ENCODE measurements around the gene GRB14.
"Not testable (repeated sequence)": the region's sequence is repeated elsewhere in the genome, so short reads cannot be mapped to it uniquely, and the experiment has no call there.

The GRB14 gene

GRCh38 chr2:164560181-164560792 lies 61.0 kb downstream of the GRB14 start:
- H3K4me1 ChIP-seq (ENCODE audit: control insufficient read depth, insufficient read depth, low read length, poor library complexity, severe bottlenecking), result no peaks in the 10 kb centered on the region
- no peaks in the 10 kb centered on the region for H3K36me3 ChIP-seq (ENCODE audit: control insufficient read depth, insufficient read depth, low read length)
- no peaks in the 10 kb centered on the region for H3K9me3 ChIP-seq (ENCODE audit: control insufficient read depth, low read length)
- no peak overlapping the region for H3K27ac ChIP-seq (ENCODE audit: low read depth, low read length, severe bottlenecking)
- no peak overlapping the region for H3K4me3 ChIP-seq (ENCODE audit: extremely low read depth, insufficient read depth, low read length, poor library complexity, severe bottlenecking)
- WGBS, 2 experiments (ENCODE audit: insufficient coverage in 2 of 2), result 79% methylated on average over 2 of the region's 4 CpGs; no CpG with 5 or more reads in 1 of the 2 experiments

GRCh38 chr2:164558450-164558849 lies 62.8 kb downstream of the GRB14 start:
- H3K4me3 ChIP-seq (ENCODE audit: extremely low read depth, insufficient read depth, low read length, poor library complexity, severe bottlenecking), result no peak overlapping the region
- no peaks in the 10 kb centered on the region for H3K9me3 ChIP-seq (ENCODE audit: control insufficient read depth, low read length)
- WGBS, 2 experiments (ENCODE audit: insufficient coverage in 2 of 2), result 63 to 94% methylated on average over 1 to 2 of the region's 2 CpGs
- H3K36me3 ChIP-seq (ENCODE audit: control insufficient read depth, insufficient read depth, low read length), result no peaks in the 10 kb centered on the region
- no peak overlapping the region for H3K27ac ChIP-seq (ENCODE audit: low read depth, low read length, severe bottlenecking)
- H3K4me1 ChIP-seq (ENCODE audit: control insufficient read depth, insufficient read depth, low read length, poor library complexity, severe bottlenecking), result no peaks in the 10 kb centered on the region

GRCh38 chr2:164554487-164554886 lies 66.8 kb downstream of the GRB14 start:
- Histone ChIP-seq H3K36me3 (ENCODE audit: control insufficient read depth, insufficient read depth, low read length) (no peaks in the 10 kb centered on the region), H3K9me3 (ENCODE audit: control insufficient read depth, low read length) (no peaks in the 10 kb centered on the region), H3K27ac (ENCODE audit: low read depth, low read length, severe bottlenecking) (no peak overlapping the region), H3K4me3 (ENCODE audit: extremely low read depth, insufficient read depth, low read length, poor library complexity, severe bottlenecking) (no peak overlapping the region), H3K4me1 (ENCODE audit: control insufficient read depth, insufficient read depth, low read length, poor library complexity, severe bottlenecking) (no peaks in the 10 kb centered on the region)
- WGBS, 2 experiments (ENCODE audit: insufficient coverage in 2 of 2), result 100% methylated on average over 1 of the region's 2 CpGs; no CpG with 5 or more reads in 1 of the 2 experiments

GRCh38 chr2:164551519-164551918 lies 69.8 kb downstream of the GRB14 start:
- Histone ChIP-seq H3K4me1 (ENCODE audit: control insufficient read depth, insufficient read depth, low read length, poor library complexity, severe bottlenecking) (no peaks in the 10 kb centered on the region), H3K36me3 (ENCODE audit: control insufficient read depth, insufficient read depth, low read length) (no peaks in the 10 kb centered on the region), H3K4me3 (ENCODE audit: extremely low read depth, insufficient read depth, low read length, poor library complexity, severe bottlenecking) (no peak overlapping the region), H3K27ac (ENCODE audit: low read depth, low read length, severe bottlenecking) (no peak overlapping the region), H3K9me3 (ENCODE audit: control insufficient read depth, low read length) (no peaks in the 10 kb centered on the region)
- WGBS, 2 experiments (ENCODE audit: insufficient coverage in 2 of 2), result 89 to 95% methylated on average over 2 to 3 of the region's 4 CpGs

- not testable (repeated sequence) for H3K27ac ChIP-seq (ENCODE audit: low read depth, low read length, severe bottlenecking); H3K36me3 ChIP-seq (ENCODE audit: control insufficient read depth, insufficient read depth, low read length); H3K4me1 ChIP-seq (ENCODE audit: control insufficient read depth, insufficient read depth, low read length, poor library complexity, severe bottlenecking); H3K4me3 ChIP-seq (ENCODE audit: extremely low read depth, insufficient read depth, low read length, poor library complexity, severe bottlenecking); H3K9me3 ChIP-seq (ENCODE audit: control insufficient read depth, low read length)
- WGBS, 2 experiments (ENCODE audit: insufficient coverage in 2 of 2), result no CpG with 5 or more reads among the region's 3 CpGs
Observed at GRCh38 chr2:164549705-164550104, 71.6 kb downstream of the GRB14 start.

- 93% methylated on average over 2 of the region's 5 CpGs; no CpG with 5 or more reads in 1 of the 2 experiments for WGBS, 2 experiments (ENCODE audit: insufficient coverage in 2 of 2)
- no peaks in the 10 kb centered on the region for H3K4me1 ChIP-seq (ENCODE audit: control insufficient read depth, insufficient read depth, low read length, poor library complexity, severe bottlenecking)
- no peak overlapping the region for H3K4me3 ChIP-seq (ENCODE audit: extremely low read depth, insufficient read depth, low read length, poor library complexity, severe bottlenecking)
- H3K36me3 ChIP-seq (ENCODE audit: control insufficient read depth, insufficient read depth, low read length), result no peaks in the 10 kb centered on the region
- no peak overlapping the region for H3K27ac ChIP-seq (ENCODE audit: low read depth, low read length, severe bottlenecking)
- H3K9me3 ChIP-seq (ENCODE audit: control insufficient read depth, low read length), result peaks cover 3% of the 10 kb centered on the region
Observed at GRCh38 chr2:164545484-164545883, 75.8 kb downstream of the GRB14 start.

- Histone ChIP-seq H3K36me3 (ENCODE audit: control insufficient read depth, insufficient read depth, low read length) (no peaks in the 10 kb centered on the region), H3K27ac (ENCODE audit: low read depth, low read length, severe bottlenecking) (no peak overlapping the region), H3K9me3 (ENCODE audit: control insufficient read depth, low read length) (peaks cover 3% of the 10 kb centered on the region), H3K4me3 (ENCODE audit: extremely low read depth, insufficient read depth, low read length, poor library complexity, severe bottlenecking) (no peak overlapping the region), H3K4me1 (ENCODE audit: control insufficient read depth, insufficient read depth, low read length, poor library complexity, severe bottlenecking) (no peaks in the 10 kb centered on the region)
- WGBS, 2 experiments (ENCODE audit: insufficient coverage in 2 of 2), result 100% methylated on average over 1 to 2 of the region's 2 CpGs
Observed at GRCh38 chr2:164542581-164543021, 78.7 kb downstream of the GRB14 start.

GRCh38 chr2:164538240-164538866 lies 82.9 kb downstream of the GRB14 start:
- H3K4me1 ChIP-seq (ENCODE audit: control insufficient read depth, insufficient read depth, low read length, poor library complexity, severe bottlenecking), result no peaks in the 10 kb centered on the region
- 100% methylated on average over 2 of the region's 3 CpGs; no CpG with 5 or more reads in 1 of the 2 experiments for WGBS, 2 experiments (ENCODE audit: insufficient coverage in 2 of 2)
- no peak overlapping the region for H3K27ac ChIP-seq (ENCODE audit: low read depth, low read length, severe bottlenecking)
- H3K4me3 ChIP-seq (ENCODE audit: extremely low read depth, insufficient read depth, low read length, poor library complexity, severe bottlenecking), result no peak overlapping the region
- H3K36me3 ChIP-seq (ENCODE audit: control insufficient read depth, insufficient read depth, low read length), result no peaks in the 10 kb centered on the region
- H3K9me3 ChIP-seq (ENCODE audit: control insufficient read depth, low read length), result no peaks in the 10 kb centered on the region

GRCh38 chr2:164535280-164536025 lies 85.8 kb downstream of the GRB14 start:
- WGBS, 2 experiments (ENCODE audit: insufficient coverage in 2 of 2), result 73 to 100% methylated on average over 3 to 4 of the region's 5 CpGs
- Histone ChIP-seq H3K4me1 (ENCODE audit: control insufficient read depth, insufficient read depth, low read length, poor library complexity, severe bottlenecking) (no peaks in the 10 kb centered on the region), H3K27ac (ENCODE audit: low read depth, low read length, severe bottlenecking) (no peak overlapping the region), H3K4me3 (ENCODE audit: extremely low read depth, insufficient read depth, low read length, poor library complexity, severe bottlenecking) (no peak overlapping the region), H3K9me3 (ENCODE audit: control insufficient read depth, low read length) (no peaks in the 10 kb centered on the region), H3K36me3 (ENCODE audit: control insufficient read depth, insufficient read depth, low read length) (no peaks in the 10 kb centered on the region)

- WGBS, 2 experiments (ENCODE audit: insufficient coverage in 2 of 2), result 100% methylated on average over 1 of the region's 1 CpG; no CpG with 5 or more reads in 1 of the 2 experiments
- Histone ChIP-seq H3K36me3 (ENCODE audit: control insufficient read depth, insufficient read depth, low read length) (no peaks in the 10 kb centered on the region), H3K9me3 (ENCODE audit: control insufficient read depth, low read length) (no peaks in the 10 kb centered on the region), H3K4me3 (ENCODE audit: extremely low read depth, insufficient read depth, low read length, poor library complexity, severe bottlenecking) (no peak overlapping the region), H3K4me1 (ENCODE audit: control insufficient read depth, insufficient read depth, low read length, poor library complexity, severe bottlenecking) (no peaks in the 10 kb centered on the region), H3K27ac (ENCODE audit: low read depth, low read length, severe bottlenecking) (no peak overlapping the region)
Observed at GRCh38 chr2:164530464-164530863, 90.8 kb downstream of the GRB14 start.
